NCI-H1105 (cell line): ENCODE data around the gene TSSC4.

Experiments
- DNase-seq: peaks from one replicate; lab custom pipeline; 2025; lab: John Stamatoyannopoulos, UW

Gene TSSC4

GRCh38 chr11:2369320-2369719, 31.2 kb upstream of the TSSC4 start:
- no peak for DNase-seq

- no peak for DNase-seq
Measured at GRCh38 chr11:2369896-2370295, 30.7 kb upstream of the TSSC4 start.

GRCh38 chr11:2374456-2375201, 25.9 kb upstream of the TSSC4 start:
- DNase-seq = no peak

- no peak for DNase-seq
Measured at GRCh38 chr11:2375341-2375853, 25.2 kb upstream of the TSSC4 start.

- DNase-seq = no peak
Measured at GRCh38 chr11:2375964-2376551, 24.5 kb upstream of the TSSC4 start.

- DNase-seq = peak; percentile 9
Measured at GRCh38 chr11:2376751-2377451, 23.6 kb upstream of the TSSC4 start, which contains the start of gene CD81. Gene CD81, plus strand, starts transcription at chr11:2377310. Its CDS starts 240 bp downstream, at chr11:2377550.

GRCh38 chr11:2377511-2378443, 22.8 kb upstream of the TSSC4 start:
- DNase-seq = peak; percentile 42

GRCh38 chr11:2378527-2379210, 21.9 kb upstream of the TSSC4 start:
- no peak for DNase-seq

GRCh38 chr11:2379466-2380174, 20.9 kb upstream of the TSSC4 start:
- no peak for DNase-seq

GRCh38 chr11:2380396-2380795, 20.2 kb upstream of the TSSC4 start:
- no peak for DNase-seq

- DNase-seq = no peak
Measured at GRCh38 chr11:2380807-2381350, 19.7 kb upstream of the TSSC4 start.

- DNase-seq = no peak
Measured at GRCh38 chr11:2381494-2382128, 18.9 kb upstream of the TSSC4 start.

GRCh38 chr11:2382129-2382517, 18.4 kb upstream of the TSSC4 start:
- DNase-seq = no peak

- no peak for DNase-seq
Measured at GRCh38 chr11:2382936-2383851, 17.4 kb upstream of the TSSC4 start.

GRCh38 chr11:2383852-2384804, 16.4 kb upstream of the TSSC4 start:
- DNase-seq = no peak

GRCh38 chr11:2385156-2386151, 15.1 kb upstream of the TSSC4 start:
- no peak for DNase-seq
